AG09309 (cell line): ENCODE results near the gene NOMO2.
"Not testable (repeated sequence)": the region's sequence is repeated elsewhere in the genome, so short reads cannot be mapped to it uniquely, and the experiment has no call there.

Source experiments
- DNase-seq: peaks from one replicate; pipeline ENCODE4 v3.0.0-alpha.2; 2010; ENCODE audit warnings: low read depth
- H3K4me3 ChIP-seq: 2 replicates; pipeline ENCODE4 v1.5.1; 2011; ENCODE audit warnings: mild to moderate bottlenecking, low read depth, low read length, moderate library complexity; ENCODE audit not compliant: control insufficient read depth

The NOMO2 gene

DNA sequence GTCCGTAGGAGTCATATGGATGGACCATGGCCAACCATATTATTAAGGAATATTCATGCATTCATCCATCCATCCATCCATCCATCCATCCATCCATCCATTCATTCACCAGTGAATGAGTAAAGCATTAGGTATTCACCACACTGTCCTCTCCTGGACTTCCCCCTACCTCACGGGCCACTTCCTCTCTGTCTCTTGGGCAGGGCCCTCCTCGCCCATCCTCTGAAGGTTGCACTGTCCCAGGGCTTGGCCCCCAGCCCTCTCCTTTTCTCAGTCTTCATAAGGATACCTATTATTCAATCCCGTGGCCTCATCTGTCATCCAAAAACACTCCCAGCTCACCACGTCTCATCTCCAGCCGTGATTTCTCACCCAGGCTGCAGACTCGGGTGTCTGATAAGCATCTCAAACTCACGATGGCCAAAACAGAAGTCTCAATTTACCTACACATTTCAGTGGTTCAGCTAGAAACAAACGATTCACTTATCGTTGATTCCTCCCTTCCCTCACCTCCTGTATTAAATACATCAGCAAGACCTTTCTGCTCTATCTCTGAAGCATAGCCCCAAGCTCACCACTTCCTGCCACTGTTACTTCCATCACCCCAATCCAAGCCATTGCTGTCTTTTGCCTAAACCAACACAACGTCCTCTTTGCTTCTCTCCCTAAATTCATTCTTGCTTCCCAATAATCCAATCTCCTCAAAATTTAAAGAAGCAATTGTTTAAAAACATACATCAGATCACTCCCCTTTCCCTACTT, 152.2 kb downstream of the NOMO2 start:
- H3K4me3 ChIP-seq, DNase-seq: not testable (repeated sequence)

DNA sequence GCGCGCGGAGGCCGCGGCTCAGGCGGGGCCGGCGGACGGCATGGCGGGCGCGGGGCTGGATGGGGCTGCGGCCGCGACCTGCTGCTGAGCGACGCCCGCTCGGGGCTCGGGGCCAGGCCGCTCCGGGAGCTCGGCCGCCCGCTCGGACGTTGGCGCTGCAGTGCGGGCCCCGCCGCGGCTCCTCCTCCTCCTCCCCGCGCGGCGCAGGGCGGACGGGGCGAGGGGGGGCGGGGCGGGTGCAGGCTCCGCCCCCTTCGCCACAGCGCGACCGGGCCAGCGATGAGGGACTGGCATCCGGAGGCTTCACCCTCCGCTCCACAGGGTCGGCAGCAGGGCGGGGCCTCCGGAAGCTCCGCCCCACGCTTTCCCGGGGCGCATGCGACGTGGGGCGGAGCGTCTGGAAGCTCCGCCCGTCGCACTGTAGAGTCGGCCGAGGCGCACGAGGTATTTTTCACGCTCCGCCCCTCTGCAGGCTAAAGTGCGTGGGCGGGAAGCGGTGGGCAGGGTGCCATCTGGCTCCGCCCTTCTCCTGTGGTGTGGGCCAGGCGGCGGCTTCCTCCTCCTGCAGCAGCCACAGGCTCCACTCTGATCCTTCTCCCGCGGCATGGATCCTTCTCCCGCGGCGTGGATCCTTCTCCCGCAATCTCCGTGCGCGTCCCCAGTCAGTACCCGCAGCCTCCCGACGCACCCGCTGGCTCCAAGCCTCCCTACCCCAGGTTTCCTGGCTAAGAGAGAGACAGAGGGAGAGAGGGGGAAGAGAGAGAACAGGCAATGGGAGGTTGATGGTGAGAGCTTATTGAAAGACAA, 159.8 kb downstream of the NOMO2 start:
- not testable (repeated sequence) for DNase-seq, H3K4me3 ChIP-seq

DNA sequence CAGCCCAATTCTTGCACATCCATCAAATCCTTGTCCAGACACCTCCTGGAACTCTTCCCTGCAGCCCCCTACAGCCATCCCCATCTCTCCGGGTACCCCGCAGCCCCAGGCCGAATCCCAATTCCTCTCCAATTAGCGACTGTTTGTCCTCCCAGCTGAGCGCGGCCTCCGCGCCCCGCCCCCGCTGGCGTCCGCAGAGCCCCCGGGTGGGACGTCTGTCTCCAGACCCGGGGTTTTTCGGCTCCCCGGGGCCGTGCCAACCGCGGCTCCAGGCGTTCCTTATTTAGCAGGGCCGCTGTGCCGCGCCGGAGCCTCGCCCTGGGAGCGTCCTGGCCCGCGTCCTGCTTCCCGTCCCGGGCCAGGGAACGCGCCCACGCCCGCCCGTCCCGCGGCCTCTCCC, 160.7 kb downstream of the NOMO2 start:
- DNase-seq = not testable (repeated sequence)
- H3K4me3 ChIP-seq = peak overlapping the region; percentile 33

DNA sequence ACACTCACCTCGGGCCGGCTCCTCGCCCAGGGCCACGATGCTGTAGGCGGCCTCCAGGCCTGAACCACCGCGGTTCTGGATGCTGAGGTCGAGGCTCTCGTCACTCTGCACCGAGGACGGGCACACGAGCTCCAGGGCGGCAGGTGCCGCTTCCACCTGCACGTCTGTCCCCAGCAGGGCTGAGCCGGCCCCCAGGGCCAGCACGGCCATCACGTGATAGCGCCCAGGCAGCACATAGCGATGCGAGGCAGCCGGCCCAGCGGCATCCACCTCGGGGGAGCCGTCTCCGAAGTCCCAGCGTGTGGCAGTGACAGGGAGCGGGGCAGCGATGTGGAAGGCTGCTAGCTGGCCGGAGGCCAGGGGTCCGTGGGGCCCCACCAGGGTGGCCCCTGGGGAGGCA, 167.5 kb downstream of the NOMO2 start:
- H3K4me3 ChIP-seq, DNase-seq: not testable (repeated sequence)

DNA sequence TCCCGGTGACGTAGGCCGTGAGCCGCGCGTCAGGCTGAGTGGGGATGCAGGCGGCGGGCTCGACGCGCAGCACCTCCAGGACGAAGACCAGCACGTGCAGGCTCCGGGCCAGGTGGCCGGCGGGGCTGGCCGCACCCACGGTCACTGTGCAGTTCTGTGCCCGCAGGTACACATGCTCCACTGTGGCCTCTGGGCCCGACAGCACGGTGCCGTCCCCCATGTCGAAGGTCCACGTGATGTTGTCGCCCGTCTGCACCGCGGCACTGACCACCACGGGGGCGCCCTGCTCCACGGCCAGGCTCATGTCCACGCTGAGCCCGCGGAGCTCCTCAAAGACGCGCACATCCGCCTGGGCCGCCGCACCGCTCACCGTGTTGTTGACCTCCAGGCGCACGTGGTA, 174.1 kb downstream of the NOMO2 start:
- not testable (repeated sequence) for H3K4me3 ChIP-seq, DNase-seq

DNA sequence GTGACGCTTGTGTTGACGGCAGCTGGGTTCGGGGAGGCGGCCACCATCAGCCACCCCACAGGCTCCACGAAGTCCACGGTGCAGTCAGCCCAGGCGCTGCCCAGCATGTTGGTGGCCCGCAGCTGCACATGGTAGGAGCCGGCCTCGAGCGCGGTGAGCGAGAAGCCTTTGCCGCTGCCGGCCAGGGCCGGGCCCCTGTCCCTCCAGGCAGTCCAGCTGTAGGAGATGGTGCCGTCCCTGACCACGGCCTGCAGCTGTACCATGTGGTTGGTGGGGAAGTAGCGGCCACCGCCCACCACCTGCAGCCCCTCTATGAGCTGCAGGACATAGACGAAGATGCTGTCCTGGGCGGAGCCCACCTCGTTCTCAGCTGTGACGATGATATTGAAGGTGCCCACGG, 175.4 kb downstream of the NOMO2 start:
- H3K4me3 ChIP-seq, DNase-seq: not testable (repeated sequence)

DNA sequence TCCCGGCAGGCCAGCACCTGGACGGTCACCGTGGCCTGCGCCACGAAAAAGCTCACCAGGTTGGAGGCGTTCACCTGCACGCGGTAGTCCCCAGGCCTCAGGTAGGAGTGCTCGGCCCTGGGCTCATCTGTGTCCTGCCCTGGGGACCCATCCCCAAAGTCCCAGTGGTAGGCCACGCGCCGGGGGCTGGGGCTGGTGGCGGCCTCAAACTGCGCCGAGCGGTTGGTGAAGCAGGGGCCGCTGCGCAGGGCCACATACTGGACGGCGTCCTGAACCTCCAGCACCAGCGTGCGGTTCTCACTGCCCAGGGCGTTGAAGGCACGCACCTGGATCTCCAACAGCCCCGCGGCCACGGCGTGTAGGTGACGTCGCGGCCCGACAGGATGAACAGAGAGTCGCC, 176.6 kb downstream of the NOMO2 start:
- not testable (repeated sequence) for H3K4me3 ChIP-seq, DNase-seq

DNA sequence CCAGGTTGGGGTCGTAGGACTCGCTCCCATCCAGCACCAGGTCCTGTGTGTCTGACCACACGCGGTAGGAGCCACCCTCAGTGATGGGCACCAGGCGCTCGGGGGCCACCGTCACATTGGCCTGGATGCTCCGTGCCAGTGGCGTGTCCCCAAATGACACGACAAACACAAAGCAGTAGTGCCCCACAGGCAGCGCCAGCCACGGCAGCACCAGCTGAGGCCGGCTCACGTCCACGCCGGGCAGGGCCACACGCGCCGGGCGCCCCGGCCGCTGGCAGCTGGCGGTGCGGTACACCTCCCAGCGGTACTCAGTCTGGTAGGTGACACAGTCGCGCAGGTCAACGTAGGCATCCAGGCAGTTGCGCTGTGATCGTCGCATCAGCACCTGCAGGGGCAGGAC, 177.0 kb downstream of the NOMO2 start:
- not testable (repeated sequence) for DNase-seq, H3K4me3 ChIP-seq

DNA sequence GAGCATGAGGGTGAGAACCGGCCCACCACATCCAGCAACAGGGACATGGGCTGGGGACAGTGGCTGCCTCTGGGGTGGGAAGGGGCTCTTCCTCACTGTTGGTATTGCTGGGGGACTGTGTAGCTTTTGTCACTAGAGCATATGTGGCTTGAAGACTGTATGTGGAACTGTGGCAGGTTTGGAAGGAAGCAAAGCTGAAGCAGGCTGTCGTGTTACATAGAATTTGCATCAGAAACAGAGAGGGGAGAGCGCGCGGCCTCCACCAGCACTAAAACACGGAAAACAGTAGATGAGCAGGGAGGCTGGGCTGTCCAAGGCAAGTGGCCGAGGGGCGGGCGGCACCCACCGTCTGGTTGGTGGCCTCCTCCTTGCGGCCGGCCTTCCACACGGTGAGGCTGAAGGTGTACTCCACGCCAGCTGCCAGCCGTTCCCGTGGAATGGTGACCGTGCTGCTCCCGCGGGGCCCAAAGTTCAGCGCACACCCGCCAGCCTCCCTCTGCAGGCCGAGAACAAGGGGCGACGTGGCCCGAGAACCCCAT, 177.7 kb downstream of the NOMO2 start:
- DNase-seq, H3K4me3 ChIP-seq: not testable (repeated sequence)

DNA sequence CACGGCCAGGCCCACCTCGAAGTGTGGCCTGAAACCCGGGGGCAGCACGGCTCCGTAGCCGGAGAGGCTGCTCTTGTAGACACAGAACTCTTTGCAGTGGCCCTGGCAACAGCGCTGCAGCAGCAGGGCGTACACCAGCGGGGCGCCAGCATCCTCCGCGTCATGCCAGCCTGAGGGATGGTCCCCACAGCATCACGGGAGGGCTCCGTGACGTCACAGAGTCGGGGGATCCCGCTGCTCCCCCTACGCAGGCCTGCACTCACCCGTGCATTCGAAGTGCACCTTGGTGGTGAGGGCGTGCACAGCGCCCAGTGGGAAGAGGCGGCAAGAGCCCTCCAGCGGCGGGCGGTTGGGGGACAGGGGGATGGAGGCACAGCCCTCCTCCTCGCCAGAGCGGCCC, 179.2 kb downstream of the NOMO2 start:
- not testable (repeated sequence) for DNase-seq, H3K4me3 ChIP-seq
